ENCODE measurements around the gene SH2D4B.

DNA sequence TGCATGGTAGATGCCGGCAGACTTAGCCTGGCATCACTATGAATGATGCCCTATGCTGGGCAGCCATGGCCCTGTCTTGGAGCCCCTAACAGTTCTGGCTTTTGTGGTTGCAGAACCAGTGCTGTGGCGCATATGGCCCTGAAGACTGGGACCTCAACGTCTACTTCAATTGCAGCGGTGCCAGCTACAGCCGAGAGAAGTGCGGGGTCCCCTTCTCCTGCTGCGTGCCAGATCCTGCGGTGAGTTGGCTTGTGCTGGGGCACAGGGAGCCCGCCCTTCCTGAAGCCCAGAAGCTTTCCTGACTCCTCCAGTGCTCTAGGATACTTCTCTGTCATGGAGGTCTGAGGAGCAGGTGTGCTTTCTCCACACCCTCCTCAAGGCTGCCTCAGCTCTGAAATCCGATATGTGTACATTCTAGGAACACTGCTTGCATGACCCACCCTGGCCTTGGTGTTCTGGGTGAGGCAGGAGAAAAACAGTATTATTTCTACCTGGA, 25.6 kb upstream of the SH2D4B start:
- TF ChIP-seq HCFC1 (IDR thresholded peaks at IDR 0.05; ENCODE audit: low read length) (no peak), CHD1 (IDR thresholded peaks at IDR 0.05; ENCODE audit: low read depth, low read length) (no peak), ATF7 (IDR thresholded peaks at IDR 0.05; ENCODE audit: low read depth) (no peak), NFIC (IDR thresholded peaks at IDR 0.05; ENCODE audit: low read depth, low read length) (no peak), GATAD2B (conservative IDR thresholded peaks at IDR 0.05; ENCODE audit: low read depth) (no peak)
- TF ChIP-seq, protein P1, sequence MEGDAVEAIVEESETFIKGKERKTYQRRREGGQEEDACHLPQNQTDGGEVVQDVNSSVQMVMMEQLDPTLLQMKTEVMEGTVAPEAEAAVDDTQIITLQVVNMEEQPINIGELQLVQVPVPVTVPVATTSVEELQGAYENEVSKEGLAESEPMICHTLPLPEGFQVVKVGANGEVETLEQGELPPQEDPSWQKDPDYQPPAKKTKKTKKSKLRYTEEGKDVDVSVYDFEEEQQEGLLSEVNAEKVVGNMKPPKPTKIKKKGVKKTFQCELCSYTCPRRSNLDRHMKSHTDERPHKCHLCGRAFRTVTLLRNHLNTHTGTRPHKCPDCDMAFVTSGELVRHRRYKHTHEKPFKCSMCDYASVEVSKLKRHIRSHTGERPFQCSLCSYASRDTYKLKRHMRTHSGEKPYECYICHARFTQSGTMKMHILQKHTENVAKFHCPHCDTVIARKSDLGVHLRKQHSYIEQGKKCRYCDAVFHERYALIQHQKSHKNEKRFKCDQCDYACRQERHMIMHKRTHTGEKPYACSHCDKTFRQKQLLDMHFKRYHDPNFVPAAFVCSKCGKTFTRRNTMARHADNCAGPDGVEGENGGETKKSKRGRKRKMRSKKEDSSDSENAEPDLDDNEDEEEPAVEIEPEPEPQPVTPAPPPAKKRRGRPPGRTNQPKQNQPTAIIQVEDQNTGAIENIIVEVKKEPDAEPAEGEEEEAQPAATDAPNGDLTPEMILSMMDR (IDR thresholded peaks at IDR 0.05 in 2 of 3, conservative IDR thresholded peaks at IDR 0.05 in 1 of 3; ENCODE audit: control insufficient read depth in 2 of 3, extremely low read depth in 1 of 3, insufficient read depth in 1 of 3, low read depth in 3 of 3, low read length in 3 of 3) = no peak
- TF ChIP-seq, protein P2, sequence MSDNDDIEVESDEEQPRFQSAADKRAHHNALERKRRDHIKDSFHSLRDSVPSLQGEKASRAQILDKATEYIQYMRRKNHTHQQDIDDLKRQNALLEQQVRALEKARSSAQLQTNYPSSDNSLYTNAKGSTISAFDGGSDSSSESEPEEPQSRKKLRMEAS (IDR thresholded peaks at IDR 0.05; ENCODE audit: low read depth, low read length) = no peak
